ENCODE measurements around the gene SLC34A3.

Gene SLC34A3

DNA sequence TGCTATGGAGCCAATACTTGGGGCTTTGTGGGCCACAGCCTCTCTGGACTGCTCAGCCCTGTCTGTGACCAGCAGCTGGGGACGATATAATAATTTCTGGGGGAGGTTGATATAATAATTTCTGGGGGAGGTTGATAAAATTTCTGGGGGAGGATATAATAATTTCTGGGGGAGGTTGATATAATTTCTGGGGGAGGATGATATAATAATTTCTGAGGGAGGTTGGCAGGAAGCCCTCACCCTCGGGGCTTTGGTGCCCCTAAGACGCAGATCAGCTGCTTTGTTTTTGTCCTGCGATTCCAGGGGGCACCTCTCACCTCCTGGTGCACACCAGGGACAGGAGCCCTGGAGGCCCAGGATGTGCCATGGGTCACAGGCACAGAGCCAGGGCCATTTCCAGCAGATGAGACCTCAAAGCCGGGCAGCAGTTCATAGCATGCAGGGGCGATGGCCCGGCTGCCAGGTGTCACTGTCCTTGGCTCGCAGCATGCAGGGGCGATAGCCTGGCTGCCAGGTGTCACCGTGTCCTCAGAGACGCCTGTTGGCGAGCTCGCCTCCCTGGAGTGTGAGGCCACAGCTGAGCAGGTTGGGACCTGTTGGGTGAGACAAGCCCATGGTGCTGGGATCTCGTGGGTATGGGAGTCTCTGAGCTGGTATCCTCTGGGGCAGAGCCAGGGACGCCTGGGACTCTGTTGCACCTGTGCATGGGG, 43.1 kb downstream of the SLC34A3 start:
- no peak for TF ChIP-seq FOXP2 (optimal IDR thresholded peaks at IDR 0.05; ENCODE audit: borderline replicate concordance, extremely low read depth, extremely low read length, insufficient read depth)
- TF ChIP-seq REST (IDR thresholded peaks at IDR 0.05; ENCODE audit: insufficient read depth in 1 of 2, low read depth in 2 of 2, low read length in 2 of 2) = no peak
- TF ChIP-seq SIN3A (IDR thresholded peaks at IDR 0.05; ENCODE audit: borderline replicate concordance, insufficient read depth, low read length) = no peak
- TF ChIP-seq TAF1 (IDR thresholded peaks at IDR 0.05; ENCODE audit: borderline replicate concordance, insufficient read depth, low read length) = no peak
- no peak for TF ChIP-seq POLR2AphosphoS5 (IDR thresholded peaks at IDR 0.05; ENCODE audit: low read depth, low read length)

DNA sequence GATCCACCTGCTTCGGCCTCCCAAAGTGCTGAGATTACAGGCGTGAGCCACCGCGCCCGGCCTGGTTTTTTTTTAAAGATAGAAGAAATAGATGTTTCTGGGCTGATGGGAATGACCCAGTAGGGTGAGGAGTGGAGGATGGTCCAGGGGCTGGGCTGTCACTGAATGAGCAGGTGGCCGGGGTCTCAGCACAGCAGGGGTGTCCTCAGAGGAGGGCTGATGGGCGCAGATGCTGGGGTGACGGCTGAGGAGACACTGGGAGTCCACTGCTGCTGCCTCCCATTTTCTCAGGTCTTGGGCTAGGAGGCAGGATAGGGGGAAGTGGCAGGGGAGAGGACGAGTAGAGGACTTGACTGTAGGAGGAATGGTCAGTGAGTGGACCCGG, 44.5 kb downstream of the SLC34A3 start:
- TF ChIP-seq POLR2AphosphoS5 (IDR thresholded peaks at IDR 0.05; ENCODE audit: low read depth, low read length) = no peak
- no peak for TF ChIP-seq FOXP2 (optimal IDR thresholded peaks at IDR 0.05; ENCODE audit: borderline replicate concordance, extremely low read depth, extremely low read length, insufficient read depth)
- no peak for TF ChIP-seq SIN3A (IDR thresholded peaks at IDR 0.05; ENCODE audit: borderline replicate concordance, insufficient read depth, low read length)
- TF ChIP-seq REST (IDR thresholded peaks at IDR 0.05; ENCODE audit: insufficient read depth in 1 of 2, low read depth in 2 of 2, low read length in 2 of 2) = no peak
- no peak for TF ChIP-seq TAF1 (IDR thresholded peaks at IDR 0.05; ENCODE audit: borderline replicate concordance, insufficient read depth, low read length)

GRCh38 chr9:137275588-137276472, 45.1 kb downstream of the SLC34A3 start:
- TF ChIP-seq TAF1 (IDR thresholded peaks at IDR 0.05; ENCODE audit: borderline replicate concordance, insufficient read depth, low read length) = no peak
- TF ChIP-seq REST (IDR thresholded peaks at IDR 0.05; ENCODE audit: insufficient read depth in 1 of 2, low read depth in 2 of 2, low read length in 2 of 2) = no peak
- no peak for TF ChIP-seq FOXP2 (optimal IDR thresholded peaks at IDR 0.05; ENCODE audit: borderline replicate concordance, extremely low read depth, extremely low read length, insufficient read depth)
- no peak for TF ChIP-seq POLR2AphosphoS5 (IDR thresholded peaks at IDR 0.05; ENCODE audit: low read depth, low read length)
- no peak for TF ChIP-seq SIN3A (IDR thresholded peaks at IDR 0.05; ENCODE audit: borderline replicate concordance, insufficient read depth, low read length)

DNA sequence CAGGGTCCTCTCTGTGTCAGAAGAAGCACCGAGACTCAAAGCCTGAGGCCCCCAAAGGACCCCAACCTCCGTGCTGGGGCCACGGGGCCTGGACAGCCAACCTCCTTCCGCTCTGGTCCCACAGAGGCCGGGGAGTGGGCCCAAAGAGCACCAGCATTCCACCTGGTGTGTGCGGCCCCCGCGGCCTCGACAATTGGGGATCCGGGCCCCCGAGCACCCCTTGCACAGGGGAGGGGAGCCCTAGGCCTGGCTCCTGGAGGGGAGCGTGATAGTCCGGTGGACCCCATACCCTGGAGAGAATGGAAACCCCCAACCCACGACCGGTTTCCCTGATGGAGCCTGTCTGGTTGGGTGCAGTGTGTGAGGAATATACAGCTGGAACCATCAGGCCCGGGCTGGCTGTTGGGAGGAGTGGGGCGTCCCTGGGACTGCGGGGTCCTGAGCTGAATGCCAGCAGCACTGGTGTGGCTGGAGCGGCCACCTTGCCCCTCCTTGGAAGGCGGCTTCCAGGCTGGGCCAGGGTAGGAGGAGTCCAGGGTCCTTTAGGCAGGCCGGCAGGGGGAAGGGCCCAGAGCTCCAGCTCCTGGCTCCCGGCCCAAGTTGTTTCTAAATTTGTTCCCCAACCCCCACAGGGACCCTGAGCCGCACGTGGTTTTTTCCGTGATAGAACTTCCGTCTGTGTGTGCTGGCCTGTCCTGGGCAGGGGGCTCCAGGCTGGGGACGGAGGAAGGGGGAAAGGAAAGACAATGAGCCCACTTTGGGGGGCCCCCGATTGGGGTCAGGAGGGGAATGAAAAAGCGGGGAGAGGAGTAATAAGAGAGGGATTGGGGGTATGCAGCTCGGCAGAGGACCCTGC, 46.0 kb downstream of the SLC34A3 start:
- no peak for TF ChIP-seq POLR2AphosphoS5 (IDR thresholded peaks at IDR 0.05; ENCODE audit: low read depth, low read length)
- TF ChIP-seq SIN3A (IDR thresholded peaks at IDR 0.05; ENCODE audit: borderline replicate concordance, insufficient read depth, low read length) = no peak
- TF ChIP-seq TAF1 (IDR thresholded peaks at IDR 0.05; ENCODE audit: borderline replicate concordance, insufficient read depth, low read length) = no peak
- no peak for TF ChIP-seq FOXP2 (optimal IDR thresholded peaks at IDR 0.05; ENCODE audit: borderline replicate concordance, extremely low read depth, extremely low read length, insufficient read depth)
- TF ChIP-seq REST (IDR thresholded peaks at IDR 0.05; ENCODE audit: insufficient read depth in 1 of 2, low read depth in 2 of 2, low read length in 2 of 2) = no peak

All from PFSK-1 (cell line).